Panc1 (cell line): ENCODE measurements around the gene CLDN1. TPM values are rescaled to one million over a fixed set of nuclear protein-coding genes. Genes with fewer than 3 reads are reported as not detected.

Experiments
- ATAC-seq: fragments of 200-7000 bp; cut with Tn5 transposase; 2 replicates; pipeline ENCODE4 v1.9.1; 2020; ENCODE audit warnings: mild to moderate bottlenecking, moderate library complexity
- BruUV-seq: library from RNA; stranded (reverse); fragments of 400-500 nt; replicated peaks from 2 replicates; lab custom pipeline; 2021; lab: Mats Ljungman, UMichigan
- CTCF ChIA-PET: fragments of 300-600 bp; sonication (Branson Sonifier 250); formaldehyde crosslinking; loops from one replicate; lab custom pipeline; 2022; ENCODE audit warnings: antibody characterized with exemption; lab: Charles Lee
- POLR2A ChIA-PET: fragments of 300-600 bp; sonication (Branson Sonifier 250); formaldehyde crosslinking; loops from one replicate; lab custom pipeline; 2022; ENCODE audit warnings: antibody characterized with exemption; lab: Charles Lee
- DNase-seq: peaks from one replicate; pipeline ENCODE4 v3.0.0-alpha.2; 2010; ENCODE audit warnings: low read depth, low spot score
- H3K27ac ChIP-seq: 2 replicates; pipeline ENCODE4 v1.5.1; 2011; ENCODE audit warnings: mild to moderate bottlenecking, low read length, inconsistent platforms
- H3K27me3 ChIP-seq: fragments of 200-500 bp; sonication (Bioruptor generic); 2 replicates; pipeline ENCODE4 v1.6.0; 2014; ENCODE audit warnings: low read length, inconsistent platforms; ENCODE audit not compliant: control insufficient read depth, insufficient read depth
- H3K36me3 ChIP-seq: fragments of 200-500 bp; sonication (Bioruptor generic); 2 replicates; pipeline ENCODE4 v1.5.1; 2014; ENCODE audit warnings: inconsistent platforms, mild to moderate bottlenecking, low read length, moderate library complexity; ENCODE audit not compliant: control insufficient read depth, insufficient read depth
- H3K4me1 ChIP-seq: 2 replicates; pipeline ENCODE4 v1.5.1; 2011; ENCODE audit warnings: inconsistent platforms, mild to moderate bottlenecking, low read length, moderate library complexity; ENCODE audit not compliant: control insufficient read depth, insufficient read depth
- H3K4me3 ChIP-seq, 2 experiments: 2 replicates each; pipeline ENCODE4 v1.5.1; 2011 to 2012; ENCODE audit warnings: low read depth in 2 of 2, low read length in 2 of 2, mild to moderate bottlenecking in 2 of 2, inconsistent platforms in 1 of 2, moderate library complexity in 1 of 2
- H3K9me3 ChIP-seq: fragments of 200-500 bp; sonication (Bioruptor generic); 2 replicates; pipeline ENCODE4 v1.5.1; 2014; ENCODE audit warnings: low read depth, mild to moderate bottlenecking, inconsistent platforms, low read length, moderate library complexity; ENCODE audit not compliant: control insufficient read depth, insufficient read depth
- CTCF ChIP-seq: fragments of 450-650 bp; IDR thresholded peaks from 2 replicates; pipeline ENCODE4 v1.5.1; 2017; ENCODE audit warnings: mild to moderate bottlenecking
- POLR2AphosphoS5 ChIP-seq: IDR thresholded peaks from 2 replicates; pipeline ENCODE4 v1.6.1; 2012; ENCODE audit warnings: mild to moderate bottlenecking, low read depth, low read length, moderate library complexity
- REST ChIP-seq, 2 experiments: IDR thresholded peaks; 2 replicates each; pipeline ENCODE4 v1.6.1; 2011 to 2012; ENCODE audit warnings: low read depth in 2 of 2, control low read depth in 1 of 2, low read length in 1 of 2, mild to moderate bottlenecking in 1 of 2, moderate library complexity in 1 of 2; ENCODE audit not compliant: insufficient read depth in 1 of 2
- SIN3A ChIP-seq: IDR thresholded peaks from 2 replicates; pipeline ENCODE4 v1.6.1; 2012; ENCODE audit warnings: low read depth, mild to moderate bottlenecking, low read length, moderate library complexity, borderline replicate concordance; ENCODE audit not compliant: insufficient read depth
- TCF7L2 ChIP-seq: IDR thresholded peaks from 2 replicates; pipeline ENCODE4 v1.6.1; 2011; ENCODE audit warnings: mild to moderate bottlenecking, low read depth, low read length, inconsistent platforms
- in situ Hi-C: cut with HindIII; loops from 2 replicates; pipeline ENCODE4 v1.10.0; 2016; ENCODE audit warnings: low sequenced_read_pairs, low pct_unique_long_range_greater_than_20kb
- intact Hi-C: fragments of 100-400 bp; cut with micrococcal nuclease; formaldehyde crosslinking; loops from one replicate; pipeline ENCODE4 v1.10.0; 2022; ENCODE audit not compliant: unreplicated experiment
- total RNA-seq: library from RNA; stranded (reverse); gene quantifications from one replicate; pipeline ENCODE4 v1.2.1, GENCODE V29; 2021; ENCODE audit not compliant: unreplicated experiment

The CLDN1 gene
- total RNA-seq, 1 experiment from 2014 or later, result 30.9 TPM

GRCh38 chr3:190308154-190308553 is 14.1 kb downstream of the CLDN1 start:
- H3K27ac ChIP-seq, result no peak overlapping the region
- no peaks in the 10 kb centered on the region for H3K36me3 ChIP-seq
- in situ Hi-C loops (no loop called here), intact Hi-C loops (no loop called here)
- POLR2A ChIA-PET, result no interaction called here
- no TSS peak for BruUV-seq
- no peak overlapping the region for H3K4me3 ChIP-seq
- H3K9me3 ChIP-seq, result no peaks in the 10 kb centered on the region
- DNase-seq, result no peak
- TF ChIP-seq SIN3A (no peak), CTCF (no peak), REST (IDR thresholded peaks at IDR 0.05; ENCODE audit: insufficient read depth in 1 of 2, low read depth in 2 of 2, low read length in 1 of 2) (no peak), TCF7L2 (no peak), POLR2AphosphoS5 (no peak)
- H3K4me1 ChIP-seq, result no peaks in the 10 kb centered on the region
- CTCF ChIA-PET, result no interaction called here
- no peak for ATAC-seq
- no peaks in the 10 kb centered on the region for H3K27me3 ChIP-seq

- ChIA-PET POLR2A (no interaction called here), CTCF (no interaction called here)
- BruUV-seq, result no TSS peak
- intact Hi-C loops, result no loop called here
- DNase-seq (no peak), ATAC-seq (no peak)
- Histone ChIP-seq H3K27me3 (no peaks in the 10 kb centered on the region), H3K4me3 (no peak overlapping the region), H3K27ac (peak overlapping the region; percentile 32; the same call in 1 of the 2 replicates), H3K9me3 (no peaks in the 10 kb centered on the region), H3K4me1 (no peaks in the 10 kb centered on the region), H3K36me3 (no peaks in the 10 kb centered on the region)
- in situ Hi-C loops, result no loop called here
- TF ChIP-seq REST (IDR thresholded peaks at IDR 0.05; ENCODE audit: insufficient read depth in 1 of 2, low read depth in 2 of 2, low read length in 1 of 2) (no peak), POLR2AphosphoS5 (no peak), SIN3A (no peak), CTCF (no peak), TCF7L2 (no peak)
Measured at GRCh38 chr3:190307164-190307545, 15.1 kb downstream of the CLDN1 start.
